K562 (cell line): ENCODE results near the gene KIZ. TPM values are rescaled to one million over a fixed set of nuclear protein-coding genes. Genes with fewer than 3 reads are reported as not detected.

Experiments used
- ATAC-seq: fragments of 200-7000 bp; cut with Tn5 transposase; 3 replicates; pipeline ENCODE4 v1.9.1; 2020; ENCODE audit warnings: moderate library complexity
- BruUV-seq: library from RNA; stranded (reverse); fragments of 400-500 nt; replicated peaks from 2 replicates; lab custom pipeline; 2021; lab: Mats Ljungman, UMichigan
- CTCF ChIA-PET: fragments of 300-600 bp; formaldehyde crosslinking; extraction: SDS; loops from one replicate; lab custom pipeline; 2021; ENCODE audit warnings: low intra/inter-chr PET ratio; lab: Yijun Ruan, JAX
- POLR2A ChIA-PET: fragments of 300-600, 350-650 bp; sonication (Branson Sonifier 250); formaldehyde crosslinking; extraction: SDS; loops from one replicate; lab custom pipeline; 2021; ENCODE audit warnings: antibody characterized with exemption, inconsistent platforms; lab: Yijun Ruan, JAX
- DNase-seq, 4 experiments: peaks; one replicate each; pipeline versions ENCODE4 v3.0.0 to v3.0.0-alpha.2; 2011 to 2018; ENCODE audit warnings: low spot score in 3 of 4, mixed read lengths in 3 of 4; ENCODE audit errors: extremely low read depth in 1 of 4
- FAIRE-seq: peaks from 2 replicates; lab custom pipeline; 2011; peaks lifted over from hg19 to GRCh38; lab: Jason Lieb, UNC
- H2AFZ ChIP-seq: 2 replicates; pipeline ENCODE4 v1.6.0; 2011; ENCODE audit warnings: low read depth, low read length, control low read depth, inconsistent platforms
- H3K27ac ChIP-seq: fragments of 200-600 bp; 3 replicates; pipeline ENCODE4 v1.8.0; 2011; ENCODE audit warnings: low read depth, mild to moderate bottlenecking, control low read depth, inconsistent platforms, low read length, moderate library complexity, mixed read lengths; ENCODE audit errors: extremely low read depth
- H3K27me3 ChIP-seq, 2 experiments: fragments of 300-600 bp in 1 of 2; 2 replicates in 1 of 2; 3 replicates in 1 of 2; pipeline versions ENCODE4 v1.6.0 to v1.8.0; 2011; ENCODE audit warnings: inconsistent platforms in 2 of 2, low read length in 2 of 2, mild to moderate bottlenecking in 1 of 2, mixed read lengths in 1 of 2, moderate library complexity in 1 of 2; ENCODE audit not compliant: control insufficient read depth in 2 of 2, insufficient read depth in 2 of 2
- H3K36me3 ChIP-seq: fragments of 300-600 bp; 3 replicates; pipeline ENCODE4 v1.8.0; 2011; ENCODE audit warnings: mild to moderate bottlenecking, low read length, inconsistent platforms; ENCODE audit not compliant: control insufficient read depth, insufficient read depth
- H3K4me1 ChIP-seq, 2 experiments: fragments of 200-600 bp in 1 of 2; replicated peaks in 1 of 2; 2 replicates in 1 of 2; 3 replicates in 1 of 2; pipeline versions ENCODE4 v1.5.1 to v1.8.0; 2011; ENCODE audit warnings: inconsistent platforms in 2 of 2, low read length in 2 of 2, mild to moderate bottlenecking in 1 of 2, mixed read lengths in 1 of 2, moderate library complexity in 1 of 2; ENCODE audit not compliant: control insufficient read depth in 2 of 2, insufficient read depth in 2 of 2
- H3K4me2 ChIP-seq: 2 replicates; pipeline ENCODE4 v1.6.1; 2011; ENCODE audit warnings: low read length, control low read depth, inconsistent platforms, mixed read lengths; ENCODE audit not compliant: insufficient read depth
- H3K4me3 ChIP-seq: fragments of 200-600 bp; sonication (generic), shearing (Covaris generic); 2 replicates; pipeline ENCODE4 v1.5.1; 2016; ENCODE audit warnings: control low read depth, inconsistent platforms
- H3K79me2 ChIP-seq: fragments of 200-600 bp; 3 replicates; pipeline ENCODE4 v1.8.0; 2011; ENCODE audit warnings: low read length, inconsistent platforms; ENCODE audit not compliant: control insufficient read depth, insufficient read depth
- H3K9ac ChIP-seq, 2 experiments: 2 replicates each; pipeline versions ENCODE4 v1.6.0 to v1.6.1; 2011; ENCODE audit warnings: low read depth in 2 of 2, low read length in 2 of 2, control low read depth in 1 of 2, inconsistent platforms in 1 of 2, mild to moderate bottlenecking in 1 of 2, mixed read lengths in 1 of 2; ENCODE audit not compliant: insufficient read depth in 1 of 2
- H3K9me1 ChIP-seq: one replicate; pipeline ENCODE4 v1.6.0; 2011; ENCODE audit warnings: inconsistent platforms, mild to moderate bottlenecking, low read length, moderate library complexity; ENCODE audit not compliant: control insufficient read depth, insufficient read depth
- H3K9me3 ChIP-seq: replicated peaks from 2 replicates; pipeline ENCODE4 v1.5.1; 2011; ENCODE audit warnings: low read depth, low read length, inconsistent platforms; ENCODE audit not compliant: control insufficient read depth, insufficient read depth
- H4K20me1 ChIP-seq: replicated peaks from 2 replicates; pipeline ENCODE4 v1.6.1; 2011; ENCODE audit warnings: low read length, inconsistent platforms, mixed read lengths; ENCODE audit not compliant: control insufficient read depth, insufficient read depth
- ARHGAP35 ChIP-seq: fragments of 450-650 bp; IDR thresholded peaks from 2 replicates; pipeline ENCODE4 v1.6.1; 2018; ENCODE audit not compliant: partially characterized antibody
- BDP1 ChIP-seq: IDR thresholded peaks from 3 replicates; pipeline ENCODE4 v1.6.1; 2011; ENCODE audit not compliant: insufficient read length, insufficient read depth
- CHD7 ChIP-seq: fragments of 200-600 bp; sonication (generic); IDR thresholded peaks from one replicate; pipeline ENCODE4 v1.6.1; 2012; ENCODE audit warnings: mild to moderate bottlenecking, low read depth, low read length, inconsistent platforms
- DPF2 ChIP-seq: fragments of 450-650 bp; IDR thresholded peaks from 2 replicates; pipeline ENCODE4 v1.6.1; 2016
- NFE2 ChIP-seq: IDR thresholded peaks from 2 replicates; pipeline ENCODE4 v1.6.1; 2014; ENCODE audit warnings: antibody characterized with exemption, low read depth
- PCBP2 ChIP-seq: fragments of 200-400 bp; formaldehyde crosslinking; IDR thresholded peaks from 2 replicates; pipeline ENCODE4 v1.6.1; 2018; ENCODE audit warnings: low read length, low read depth, mild to moderate bottlenecking, moderate library complexity; ENCODE audit not compliant: poor library complexity, severe bottlenecking
- RBM15 ChIP-seq: fragments of 200-400 bp; formaldehyde crosslinking; IDR thresholded peaks from 2 replicates; pipeline ENCODE4 v1.6.1; 2018; ENCODE audit warnings: mild to moderate bottlenecking, low read length, moderate library complexity; ENCODE audit not compliant: insufficient read depth
- XRCC4 ChIP-seq: IDR thresholded peaks from one replicate; pipeline ENCODE4 v1.6.1; 2011; ENCODE audit not compliant: insufficient read depth, insufficient read length; ENCODE audit errors: extremely low read depth
- ZNF395 ChIP-seq: fragments of 200-800 bp; sonication (Bioruptor generic); IDR thresholded peaks from 2 replicates; pipeline ENCODE4 v1.6.1; 2017; ENCODE audit warnings: missing genetic modification characterization, missing compliant biosample characterization
- WGBS: fragments of 100-300 bp; shearing (Covaris generic); methylation state at CpG from one replicate; pipeline ENCODE4 v1.1.6; 2016; ENCODE audit warnings: low coverage, mixed read lengths; ENCODE audit not compliant: insufficient coverage; ENCODE audit errors: missing lambda C conversion rate; 5-methylcytosine and 5-hydroxymethylcytosine counted together
- in situ Hi-C: fragments of 300-500 bp; cut with MboI; formaldehyde crosslinking; loops from 4 replicates; pipeline ENCODE4 v1.15.0; 2018; ENCODE audit warnings: inconsistent platforms, mixed read lengths
- intact Hi-C: fragments of 100-400 bp; cut with micrococcal nuclease; formaldehyde crosslinking; loops from 2 replicates; pipeline ENCODE4 v1.14.2; 2022
- polyA plus RNA-seq, 8 experiments: library from polyadenylated mRNA; depleted of rRNA in 4 of 8; stranded (reverse) in 5 of 8; unstranded in 3 of 8; fragments of >200 nt; fragmentation: Nextera tagmentation in 2 of 8; fragmentation: Illumina TruSeq in 1 of 8; extraction: Ambion mirVana in 2 of 8; extraction: Trizol in 1 of 8; gene quantifications; 2 replicates each; pipeline versions ENCODE4 v1.2.1 to v1.2.3, GENCODE V29; 2011 to 2014; ENCODE audit warnings: inconsistent platforms in 1 of 8, missing spikeins in 1 of 8
- total RNA-seq, 7 experiments: library from RNA; depleted of rRNA in 6 of 7; stranded (reverse); fragments of >200 nt in 6 of 7; fragmentation: Illumina TruSeq in 2 of 7; extraction: Trizol in 2 of 7; gene quantifications; 2 replicates each; pipeline versions ENCODE4 v1.2.1 to v1.2.3, GENCODE V29; 2011 to 2021; ENCODE audit warnings: low replicate concordance in 1 of 7

KIZ gene
- total and polyA plus RNA-seq, 9 of the 15 experiments (the other 6 are each of a cell fraction or from before 2014, with no cell fraction given), result 4.9 to 21.1 (median 13.5) TPM

- no peak overlapping the region for H3K4me3 ChIP-seq
- H3K4me1 ChIP-seq, result no peaks in the 10 kb centered on the region
- no peak overlapping the region for H3K4me2 ChIP-seq
- no peaks in the 10 kb centered on the region for H3K9me1 ChIP-seq
- in situ Hi-C loops, result no loop called here
- no peaks in the 10 kb centered on the region for H4K20me1 ChIP-seq
- FAIRE-seq, result no peak
- no peaks in the 10 kb centered on the region for H3K9me3 ChIP-seq
- no peak for ATAC-seq
- no peaks in the 10 kb centered on the region for H3K79me2 ChIP-seq
- intact Hi-C loops, result loop anchor here (5.0 to 10.0 kb wide), 2 partner anchors 178 to 370 kb away; no protein-coding TSS in a partner anchor
- POLR2A ChIA-PET, result interaction anchor here (1.2 kb wide), 1 partner anchor 14 kb away, joined by 3 read pairs; no protein-coding TSS in a partner anchor
- BruUV-seq, result no TSS peak
- no peak for DNase-seq
- CTCF ChIA-PET, result interaction anchor here (0.9 to 1.3 kb wide), 2 partner anchors 274 to 391 kb away, joined by 4 read pairs; no protein-coding TSS in a partner anchor
- H3K27me3 ChIP-seq, result no peaks in the 10 kb centered on the region
- 79% methylated on average over 10 of the region's 10 CpGs for WGBS
- H3K9ac ChIP-seq, result no peak overlapping the region
- no peak overlapping the region for H2AFZ ChIP-seq
- H3K27ac ChIP-seq, result no peak overlapping the region
- H3K36me3 ChIP-seq, result no peaks in the 10 kb centered on the region
- TF ChIP-seq CHD7 (no peak), ZNF395 (no peak), BDP1 (no peak), XRCC4 (no peak), NFE2 (no peak), ARHGAP35 (no peak), PCBP2 (no peak), RBM15 (no peak), DPF2 (no peak)
Measured at GRCh38 chr20:21232546-21233280, 106.8 kb downstream of the KIZ start.
